EL (cell line): ENCODE measurements around the gene ZNF516.

Experiments used
- DNase-seq: peaks from one replicate; pipeline ENCODE4 v3.0.0-alpha.2; 2016

Gene ZNF516

GRCh38 chr18:76441002-76441667 is 53.9 kb downstream of the ZNF516 start:
- DNase-seq = no peak

GRCh38 chr18:76437910-76438309 is 57.1 kb downstream of the ZNF516 start:
- DNase-seq = no peak

- no peak for DNase-seq
These were observed 58.0 kb downstream of the ZNF516 start for GRCh38 chr18:76437011-76437410.

GRCh38 chr18:76436342-76436741 is 58.7 kb downstream of the ZNF516 start:
- DNase-seq = no peak

GRCh38 chr18:76435316-76435989 is 59.6 kb downstream of the ZNF516 start:
- DNase-seq = no peak

GRCh38 chr18:76434452-76434851 is 60.6 kb downstream of the ZNF516 start:
- DNase-seq = no peak

GRCh38 chr18:76433788-76434187 is 61.3 kb downstream of the ZNF516 start:
- DNase-seq = no peak

GRCh38 chr18:76432970-76433767 is 61.9 kb downstream of the ZNF516 start:
- DNase-seq = no peak

- no peak for DNase-seq
These were observed 62.7 kb downstream of the ZNF516 start for GRCh38 chr18:76432274-76432755.

- no peak for DNase-seq
These were observed 63.4 kb downstream of the ZNF516 start for GRCh38 chr18:76431437-76432273.

- DNase-seq = no peak
These were observed 64.4 kb downstream of the ZNF516 start for GRCh38 chr18:76430636-76431035.

- DNase-seq = no peak
These were observed 65.5 kb downstream of the ZNF516 start for GRCh38 chr18:76429262-76430126.

- peak; percentile 27 for DNase-seq
These were observed 66.4 kb downstream of the ZNF516 start for GRCh38 chr18:76428396-76429261.

- peak; percentile 50 for DNase-seq
These were observed 68.2 kb downstream of the ZNF516 start for GRCh38 chr18:76426737-76427305.

GRCh38 chr18:76425146-76426131 is 69.6 kb downstream of the ZNF516 start:
- peak; percentile 18 for DNase-seq

GRCh38 chr18:76422838-76423237 is 72.2 kb downstream of the ZNF516 start:
- DNase-seq = no peak

- DNase-seq = no peak
These were observed 72.9 kb downstream of the ZNF516 start for GRCh38 chr18:76422121-76422520.

GRCh38 chr18:76421685-76422078 is 73.4 kb downstream of the ZNF516 start:
- no peak for DNase-seq
